ENCODE measurements around the gene SNRPB. TPM values are rescaled to one million over a fixed set of nuclear protein-coding genes. Genes with fewer than 3 reads are reported as not detected.
A peak's percentile ranks its signal among the peaks of the same experiment; 100 is the strongest.

The SNRPB gene
- total and polyA plus RNA-seq, 4 experiments from 2014 or later: 96.2 to 264 (median 171) TPM

DNA sequence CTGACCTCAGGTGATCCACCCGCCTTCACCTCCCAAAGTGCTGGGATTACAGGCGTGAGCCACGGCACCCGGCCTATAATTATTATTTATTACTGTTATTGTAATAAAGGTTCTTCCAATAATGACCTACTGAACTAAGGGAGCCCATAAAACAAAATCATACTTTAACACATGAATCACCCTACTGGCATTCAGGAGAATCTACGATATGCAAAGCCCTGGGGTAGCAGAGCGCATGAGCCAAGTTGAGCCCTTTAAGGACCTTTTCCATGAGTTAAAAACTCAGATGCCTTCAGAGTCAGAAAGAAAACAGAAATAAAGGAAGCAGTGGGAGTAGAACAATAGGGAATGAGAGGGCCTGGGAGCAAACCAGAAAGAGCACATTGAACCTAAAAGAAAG, 41.5 kb downstream of the SNRPB start:
- intact Hi-C loops (cut with micrococcal nuclease): no loop called here
- no peak overlapping the region for H3K4me3 Mint-ChIP-seq
- no peak overlapping the region for H3K27ac Mint-ChIP-seq
- H3K4me3 ChIP-seq (ENCODE audit: low read length in 2 of 2): no peak overlapping the region
- no peaks in the 10 kb centered on the region for H3K9me3 ChIP-seq (ENCODE audit: control insufficient read depth in 1 of 2, low read length in 2 of 2)
- no peak overlapping the region for H3K27ac ChIP-seq (ENCODE audit: low read depth, low read length)
- no peak for DNase-seq
- H3K4me1 ChIP-seq (ENCODE audit: insufficient read depth, low read length): no peaks in the 10 kb centered on the region
- H3K27me3 Mint-ChIP-seq: peaks cover 9 to 10% of the 10 kb centered on the region in 2 donors
- ChIA-PET CTCF (ENCODE audit: partially characterized antibody) (no interaction called here), POLR2A (ENCODE audit: partially characterized antibody) (no interaction called here)
- no peaks in the 10 kb centered on the region for H3K27me3 ChIP-seq (ENCODE audit: insufficient read depth, low read length)
- H3K36me3 Mint-ChIP-seq: no peaks in the 10 kb centered on the region
- H3K9me3 Mint-ChIP-seq: peaks cover 0 to 2% (median 0%) of the 10 kb centered on the region in 8 donors
- no peaks in the 10 kb centered on the region for H3K4me1 Mint-ChIP-seq
- H3K36me3 ChIP-seq (ENCODE audit: insufficient read depth, low read length): no peaks in the 10 kb centered on the region

DNA sequence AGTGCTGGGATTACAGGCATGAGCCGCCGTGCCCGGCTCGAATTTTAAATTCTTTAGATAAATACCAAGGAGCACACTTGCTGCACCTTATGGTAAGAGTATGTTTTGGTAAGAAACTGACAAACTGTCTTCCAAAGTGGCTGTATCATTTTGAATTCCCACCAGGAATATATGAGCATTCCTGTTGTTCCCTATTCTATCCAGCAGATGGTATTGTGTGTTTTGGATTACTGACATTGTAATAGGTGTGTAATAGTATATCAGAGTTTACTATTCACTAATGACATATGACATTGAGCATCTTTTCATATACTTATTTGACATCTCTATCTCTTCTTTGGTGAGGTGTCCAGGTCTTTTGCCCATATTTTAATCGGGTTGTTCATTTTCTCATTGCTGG, 49.3 kb downstream of the SNRPB start:
- Mint-ChIP-seq H3K27ac (no peak overlapping the region), H3K4me1 (no peaks in the 10 kb centered on the region), H3K27me3 (peaks cover 9 to 19% of the 10 kb centered on the region in 2 donors), H3K36me3 (no peaks in the 10 kb centered on the region), H3K9me3 (peaks cover 0 to 2% (median 0%) of the 10 kb centered on the region in 8 donors), H3K4me3 (no peak overlapping the region)
- POLR2A ChIA-PET (ENCODE audit: partially characterized antibody): no interaction called here
- intact Hi-C loops (cut with micrococcal nuclease): no loop called here
- Histone ChIP-seq H3K4me3 (ENCODE audit: low read length in 2 of 2) (no peak overlapping the region), H3K9me3 (ENCODE audit: control insufficient read depth in 1 of 2, low read length in 2 of 2) (no peaks in the 10 kb centered on the region), H3K4me1 (ENCODE audit: insufficient read depth, low read length) (no peaks in the 10 kb centered on the region), H3K27me3 (ENCODE audit: insufficient read depth, low read length) (no peaks in the 10 kb centered on the region), H3K36me3 (ENCODE audit: insufficient read depth, low read length) (no peaks in the 10 kb centered on the region), H3K27ac (ENCODE audit: low read depth, low read length) (no peak overlapping the region)
- CTCF ChIA-PET (ENCODE audit: partially characterized antibody): no interaction called here
- DNase-seq: no peak

DNA sequence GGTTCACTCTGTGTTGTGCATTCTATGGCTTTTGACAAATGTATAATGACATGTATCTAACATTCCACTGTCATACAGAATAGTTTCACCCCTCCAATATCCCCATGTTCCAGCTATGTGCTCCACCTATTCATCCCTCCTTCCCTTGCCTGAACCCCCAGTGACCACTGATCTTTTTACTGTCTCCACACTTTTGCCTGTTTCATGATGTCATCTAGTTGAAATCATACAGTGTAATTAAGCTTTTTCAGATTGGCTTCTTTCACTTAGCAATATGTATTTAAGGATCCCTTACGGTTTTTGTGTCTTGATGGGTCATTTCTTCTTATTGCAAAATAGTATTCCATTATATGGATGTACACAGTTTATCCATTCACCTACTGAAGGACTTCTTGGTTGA, 50.1 kb downstream of the SNRPB start:
- Mint-ChIP-seq H3K4me3 (no peak overlapping the region), H3K27me3 (peaks cover 7 to 21% of the 10 kb centered on the region in 2 donors), H3K4me1 (no peaks in the 10 kb centered on the region), H3K27ac (peak overlapping the region in 2 of 7 donors; percentile 10 to 65), H3K36me3 (no peaks in the 10 kb centered on the region), H3K9me3 (peaks cover 0 to 2% (median 0%) of the 10 kb centered on the region in 8 donors)
- CTCF ChIA-PET (ENCODE audit: partially characterized antibody): no interaction called here
- Histone ChIP-seq H3K9me3 (ENCODE audit: control insufficient read depth in 1 of 2, low read length in 2 of 2) (no peaks in the 10 kb centered on the region), H3K4me3 (ENCODE audit: low read length in 2 of 2) (no peak overlapping the region), H3K27ac (ENCODE audit: low read depth, low read length) (no peak overlapping the region), H3K27me3 (ENCODE audit: insufficient read depth, low read length) (no peaks in the 10 kb centered on the region), H3K36me3 (ENCODE audit: insufficient read depth, low read length) (no peaks in the 10 kb centered on the region), H3K4me1 (ENCODE audit: insufficient read depth, low read length) (no peaks in the 10 kb centered on the region)
- POLR2A ChIA-PET (ENCODE audit: partially characterized antibody): no interaction called here
- no peak for DNase-seq
- intact Hi-C loops (cut with micrococcal nuclease): no loop called here

GRCh38 chr20:2418388-2418787, 52.2 kb downstream of the SNRPB start:
- ChIA-PET POLR2A (ENCODE audit: partially characterized antibody) (no interaction called here), CTCF (ENCODE audit: partially characterized antibody) (no interaction called here)
- Mint-ChIP-seq H3K4me3 (no peak overlapping the region), H3K27me3 (peaks cover 8 to 18% of the 10 kb centered on the region in 2 donors), H3K27ac (no peak overlapping the region), H3K4me1 (no peaks in the 10 kb centered on the region), H3K36me3 (no peaks in the 10 kb centered on the region), H3K9me3 (no peaks in the 10 kb centered on the region)
- Histone ChIP-seq H3K36me3 (ENCODE audit: insufficient read depth, low read length) (no peaks in the 10 kb centered on the region), H3K9me3 (ENCODE audit: control insufficient read depth in 1 of 2, low read length in 2 of 2) (no peaks in the 10 kb centered on the region), H3K4me1 (ENCODE audit: insufficient read depth, low read length) (no peaks in the 10 kb centered on the region), H3K27me3 (ENCODE audit: insufficient read depth, low read length) (no peaks in the 10 kb centered on the region), H3K4me3 (ENCODE audit: low read length in 2 of 2) (no peak overlapping the region), H3K27ac (ENCODE audit: low read depth, low read length) (no peak overlapping the region)
- DNase-seq: no peak
- intact Hi-C loops (cut with micrococcal nuclease): no loop called here

DNA sequence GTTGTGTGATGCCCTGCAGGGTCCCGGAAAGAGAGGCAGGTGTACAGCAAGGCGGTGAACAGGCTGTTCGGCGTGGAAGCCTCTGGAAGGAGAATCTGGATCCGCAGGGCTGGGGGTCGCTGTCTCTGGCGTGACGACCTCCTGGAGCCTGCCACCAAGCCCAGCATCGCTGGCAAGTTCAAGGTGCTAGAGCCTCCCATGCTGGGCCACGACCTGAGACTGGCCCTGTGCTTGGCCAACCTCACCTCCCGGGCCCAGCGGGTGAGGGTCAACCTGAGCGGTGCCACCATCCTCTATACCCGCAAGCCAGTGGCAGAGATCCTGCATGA, 53.4 kb downstream of the SNRPB start:
- H3K36me3 Mint-ChIP-seq: no peaks in the 10 kb centered on the region
- no peaks in the 10 kb centered on the region for H3K9me3 Mint-ChIP-seq
- no peaks in the 10 kb centered on the region for H3K27me3 ChIP-seq (ENCODE audit: insufficient read depth, low read length)
- H3K27ac ChIP-seq (ENCODE audit: low read depth, low read length): no peak overlapping the region
- intact Hi-C loops (cut with micrococcal nuclease): no loop called here
- DNase-seq: no peak
- H3K4me1 ChIP-seq (ENCODE audit: insufficient read depth, low read length): no peaks in the 10 kb centered on the region
- peaks cover 7 to 20% of the 10 kb centered on the region in 2 donors for H3K27me3 Mint-ChIP-seq
- H3K4me3 ChIP-seq (ENCODE audit: low read length in 2 of 2): no peak overlapping the region
- POLR2A ChIA-PET (ENCODE audit: partially characterized antibody): no interaction called here
- H3K27ac Mint-ChIP-seq: no peak overlapping the region
- CTCF ChIA-PET (ENCODE audit: partially characterized antibody): no interaction called here
- H3K4me3 Mint-ChIP-seq: no peak overlapping the region
- H3K9me3 ChIP-seq (ENCODE audit: control insufficient read depth in 1 of 2, low read length in 2 of 2): no peaks in the 10 kb centered on the region
- H3K36me3 ChIP-seq (ENCODE audit: insufficient read depth, low read length): no peaks in the 10 kb centered on the region
- no peaks in the 10 kb centered on the region for H3K4me1 Mint-ChIP-seq

DNA sequence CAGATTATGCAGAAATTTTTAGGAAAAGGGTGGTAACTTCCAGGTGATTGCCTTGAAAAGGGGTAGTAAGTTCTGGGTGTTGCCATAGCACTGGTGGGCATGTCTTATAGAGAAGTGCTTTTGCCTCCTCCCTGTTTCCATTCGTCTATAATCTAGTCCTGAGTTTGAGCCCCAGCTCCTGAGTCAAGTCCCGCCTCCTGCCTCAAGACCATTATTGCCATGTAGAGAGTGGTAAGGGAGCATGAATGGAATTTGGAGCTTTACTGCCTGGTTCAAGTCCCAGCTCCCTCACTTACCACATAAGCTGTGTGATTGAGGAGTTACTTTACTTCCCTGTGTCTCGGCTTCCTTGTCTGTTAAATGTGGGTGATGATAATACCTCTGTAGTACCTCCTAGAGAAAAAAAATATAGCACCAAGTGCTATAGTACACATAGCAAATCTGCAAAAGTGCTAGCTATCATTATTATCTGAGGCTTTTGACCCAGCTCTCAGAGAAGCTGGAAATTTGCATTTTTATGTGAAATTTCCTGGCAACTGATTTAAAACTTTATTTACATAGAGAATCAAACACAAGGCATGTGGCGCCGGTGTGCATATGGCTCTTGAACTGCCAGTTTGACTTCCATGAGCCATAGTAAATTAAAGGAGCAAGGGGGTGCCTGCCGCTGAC, 53.9 kb downstream of the SNRPB start:
- no peak overlapping the region for H3K4me3 Mint-ChIP-seq
- no peaks in the 10 kb centered on the region for H3K27me3 ChIP-seq (ENCODE audit: insufficient read depth, low read length)
- CTCF ChIA-PET (ENCODE audit: partially characterized antibody): no interaction called here
- peaks cover 7 to 18% of the 10 kb centered on the region in 2 donors for H3K27me3 Mint-ChIP-seq
- POLR2A ChIA-PET (ENCODE audit: partially characterized antibody): no interaction called here
- H3K9me3 ChIP-seq (ENCODE audit: control insufficient read depth in 1 of 2, low read length in 2 of 2): no peaks in the 10 kb centered on the region
- no peak overlapping the region for H3K27ac ChIP-seq (ENCODE audit: low read depth, low read length)
- intact Hi-C loops (cut with micrococcal nuclease): no loop called here
- H3K4me1 Mint-ChIP-seq: no peaks in the 10 kb centered on the region
- H3K27ac Mint-ChIP-seq: no peak overlapping the region
- H3K9me3 Mint-ChIP-seq: no peaks in the 10 kb centered on the region
- no peaks in the 10 kb centered on the region for H3K36me3 Mint-ChIP-seq
- no peak for DNase-seq
- H3K4me3 ChIP-seq (ENCODE audit: low read length in 2 of 2): no peak overlapping the region
- no peaks in the 10 kb centered on the region for H3K36me3 ChIP-seq (ENCODE audit: insufficient read depth, low read length)
- H3K4me1 ChIP-seq (ENCODE audit: insufficient read depth, low read length): no peaks in the 10 kb centered on the region

Other genes starting within 250 kb of the SNRPB start
- not detected for gene TGM3, start 174.8 kb downstream of the SNRPB start, total RNA-seq
- gene TGM3, start 174.8 kb downstream of the SNRPB start, polyA plus RNA-seq: not detected
- not detected for gene TGM6, start 89.9 kb downstream of the SNRPB start, total RNA-seq
- not detected for gene TGM6, start 89.9 kb downstream of the SNRPB start, polyA plus RNA-seq
- gene ZNF343, start 38.1 kb upstream of the SNRPB start, total RNA-seq: 10 to 100 TPM; 11.8 to 12.0 TPM
- gene ZNF343, start 38.1 kb upstream of the SNRPB start, polyA plus RNA-seq: 1 to 10 TPM; 2.5 to 6.1 TPM
- not detected for gene TMC2, start 65.8 kb upstream of the SNRPB start, total RNA-seq
- gene TMC2, start 65.8 kb upstream of the SNRPB start, polyA plus RNA-seq: not detected
- 100 to 1,000 TPM; 258 to 270 TPM for gene NOP56, start 181.8 kb upstream of the SNRPB start, total RNA-seq
- gene NOP56, start 181.8 kb upstream of the SNRPB start, polyA plus RNA-seq: 100 to 1,000 TPM in 1 of 2 donors, 10 to 100 TPM in 1; 83.4 to 136 TPM
- 10 to 100 TPM; 93.3 to 96.5 TPM for gene IDH3B, start 193.4 kb upstream of the SNRPB start, total RNA-seq
- gene IDH3B, start 193.4 kb upstream of the SNRPB start, polyA plus RNA-seq: 100 to 1,000 TPM in 1 of 2 donors, 10 to 100 TPM in 1; 88.1 to 132 TPM
- 1 to 10 TPM; 2.8 to 3.1 TPM for gene EBF4, start 222.0 kb upstream of the SNRPB start, total RNA-seq
- gene EBF4, start 222.0 kb upstream of the SNRPB start, polyA plus RNA-seq: under 1 TPM in 1 of 2 donors, not detected in 1; 0.65 TPM